ENCODE measurements around the gene ZBTB16. TPM values are rescaled to one million over a fixed set of nuclear protein-coding genes. Genes with fewer than 3 reads are reported as not detected.
A peak's percentile ranks its signal among the peaks of the same experiment; 100 is the strongest.

ZBTB16 gene
- total RNA-seq, 1 donor from 2014 or later: 17.7 TPM

- Mint-ChIP-seq H3K4me1 (peaks cover 17% of the 10 kb centered on the region), H3K36me3 (peaks cover 73% of the 10 kb centered on the region), H3K27ac (peak overlapping the region; percentile 15), H3K9me3 (peaks cover 36% of the 10 kb centered on the region), H3K27me3 (ENCODE audit: insufficient read depth, low read depth) (peaks cover 9% of the 10 kb centered on the region), H3K4me3 (no peak overlapping the region)
- Histone ChIP-seq H3K9ac (no peak overlapping the region), H3K36me3 (peaks cover 9% of the 10 kb centered on the region), H3K27me3 (no peaks in the 10 kb centered on the region), H3K4me1 (peaks cover 10% of the 10 kb centered on the region), H4K20me1 (ENCODE audit: low read depth) (peaks cover 7% of the 10 kb centered on the region), H3K9me3 (ENCODE audit: low read depth) (no peaks in the 10 kb centered on the region), H3F3A (ENCODE audit: low read depth) (peaks cover 3% of the 10 kb centered on the region), H3K4me3 (no peak overlapping the region), H2AFZ (replicated peaks) (no peak overlapping the region), H3K79me2 (ENCODE audit: low read depth) (no peaks in the 10 kb centered on the region), H3K4me2 (no peak overlapping the region), H3K27ac (no peak overlapping the region)
- TF ChIP-seq EZH2 (IDR thresholded peaks at IDR 0.05): no peak
- no peak for DNase-seq (ENCODE audit: low spot score)
Measured at GRCh38 chr11:114187173-114187572, 127.7 kb downstream of the ZBTB16 start.

- no peak overlapping the region for H3K4me2 ChIP-seq
- H3F3A ChIP-seq (ENCODE audit: low read depth): peaks cover 16% of the 10 kb centered on the region
- H3K9me3 ChIP-seq (ENCODE audit: low read depth): no peaks in the 10 kb centered on the region
- no peaks in the 10 kb centered on the region for H3K79me2 ChIP-seq (ENCODE audit: low read depth)
- peaks cover 9% of the 10 kb centered on the region for H3K36me3 ChIP-seq
- no peak for DNase-seq (ENCODE audit: low spot score)
- Mint-ChIP-seq H3K4me3 (no peak overlapping the region), H3K27me3 (ENCODE audit: insufficient read depth, low read depth) (peaks cover 9% of the 10 kb centered on the region), H3K4me1 (peaks cover 20% of the 10 kb centered on the region), H3K27ac (no peak overlapping the region), H3K36me3 (peaks cover 78% of the 10 kb centered on the region), H3K9me3 (peaks cover 36% of the 10 kb centered on the region)
- no peak overlapping the region for H3K4me3 ChIP-seq
- H3K9ac ChIP-seq: no peak overlapping the region
- H3K27ac ChIP-seq: no peak overlapping the region
- H4K20me1 ChIP-seq (ENCODE audit: low read depth): no peaks in the 10 kb centered on the region
- no peak for TF ChIP-seq EZH2phosphoT487 (IDR thresholded peaks at IDR 0.05)
- no peak for TF ChIP-seq EZH2 (IDR thresholded peaks at IDR 0.05)
- TF ChIP-seq CTCF (IDR thresholded peaks at IDR 0.05): no peak
- H3K4me1 ChIP-seq: peaks cover 18% of the 10 kb centered on the region
- no peaks in the 10 kb centered on the region for H3K27me3 ChIP-seq
- no peak overlapping the region for H2AFZ ChIP-seq (replicated peaks)
Measured at GRCh38 chr11:114188851-114189570, 129.5 kb downstream of the ZBTB16 start.

GRCh38 chr11:114190630-114191029, 131.1 kb downstream of the ZBTB16 start:
- peaks cover 35% of the 10 kb centered on the region for H3K4me1 Mint-ChIP-seq
- TF ChIP-seq CTCF (IDR thresholded peaks at IDR 0.05) (no peak), EZH2phosphoT487 (IDR thresholded peaks at IDR 0.05) (no peak), EZH2 (IDR thresholded peaks at IDR 0.05) (no peak)

GRCh38 chr11:114191893-114192292, 132.4 kb downstream of the ZBTB16 start:
- no peak overlapping the region for H3K9ac ChIP-seq
- H4K20me1 ChIP-seq (ENCODE audit: low read depth): no peaks in the 10 kb centered on the region
- H3K4me3 Mint-ChIP-seq: peak overlapping the region; percentile 19
- peaks cover 43% of the 10 kb centered on the region for H3K4me1 Mint-ChIP-seq
- no peak overlapping the region for H3K4me2 ChIP-seq
- H3K9me3 Mint-ChIP-seq: peaks cover 26% of the 10 kb centered on the region
- H3K4me1 ChIP-seq: peaks cover 32% of the 10 kb centered on the region
- H3K36me3 Mint-ChIP-seq: peaks cover 65% of the 10 kb centered on the region
- no peak overlapping the region for H3K4me3 ChIP-seq
- H3K79me2 ChIP-seq (ENCODE audit: low read depth): no peaks in the 10 kb centered on the region
- H3K9me3 ChIP-seq (ENCODE audit: low read depth): no peaks in the 10 kb centered on the region
- no peak for DNase-seq (ENCODE audit: low spot score)
- H3K27ac Mint-ChIP-seq: no peak overlapping the region
- H3K27ac ChIP-seq: no peak overlapping the region
- H3F3A ChIP-seq (ENCODE audit: low read depth): peaks cover 16% of the 10 kb centered on the region
- TF ChIP-seq EZH2phosphoT487 (IDR thresholded peaks at IDR 0.05) (no peak), EZH2 (IDR thresholded peaks at IDR 0.05) (no peak), CTCF (IDR thresholded peaks at IDR 0.05) (no peak)
- H3K27me3 Mint-ChIP-seq (ENCODE audit: insufficient read depth, low read depth): peaks cover 10% of the 10 kb centered on the region
- no peaks in the 10 kb centered on the region for H3K27me3 ChIP-seq
- peaks cover 9% of the 10 kb centered on the region for H3K36me3 ChIP-seq
- H2AFZ ChIP-seq (replicated peaks): no peak overlapping the region

More at GRCh38 chr11:114190630-114191029, 131.1 kb downstream of the ZBTB16 start:
- Histone ChIP-seq H3F3A (ENCODE audit: low read depth) (peaks cover 16% of the 10 kb centered on the region), H3K36me3 (peaks cover 9% of the 10 kb centered on the region), H3K27ac (no peak overlapping the region), H4K20me1 (ENCODE audit: low read depth) (no peaks in the 10 kb centered on the region), H2AFZ (replicated peaks) (no peak overlapping the region), H3K9ac (no peak overlapping the region), H3K79me2 (ENCODE audit: low read depth) (no peaks in the 10 kb centered on the region), H3K9me3 (ENCODE audit: low read depth) (no peaks in the 10 kb centered on the region), H3K27me3 (no peaks in the 10 kb centered on the region), H3K4me3 (no peak overlapping the region), H3K4me2 (no peak overlapping the region), H3K4me1 (peaks cover 31% of the 10 kb centered on the region)
- no peak overlapping the region for H3K27ac Mint-ChIP-seq
- peaks cover 36% of the 10 kb centered on the region for H3K9me3 Mint-ChIP-seq
- H3K27me3 Mint-ChIP-seq (ENCODE audit: insufficient read depth, low read depth): peaks cover 11% of the 10 kb centered on the region
- H3K36me3 Mint-ChIP-seq: peaks cover 77% of the 10 kb centered on the region
- DNase-seq (ENCODE audit: low spot score): no peak
- H3K4me3 Mint-ChIP-seq: no peak overlapping the region

Data from neural progenitor cell (in vitro differentiated cells).